Transverse colon (tissue), 4 donors: ENCODE measurements around the gene EWSR1.

Experiments used
- CTCF ChIP-seq, 5 experiments: fragments of 200-600 bp in 3 of 5; fragments of 450-650 bp in 2 of 5; sonication (generic) in 3 of 5; IDR thresholded peaks; 1 replicate in 2 of 5; 2 replicates in 3 of 5; pipeline ENCODE4 v1.5.1; 2016 to 2017; ENCODE audit warnings: antibody characterized with exemption in 5 of 5, inconsistent platforms in 3 of 5, mild to moderate bottlenecking in 2 of 5, moderate library complexity in 1 of 5
- EP300 ChIP-seq: sonication (generic); formaldehyde crosslinking; IDR thresholded peaks from one replicate; pipeline ENCODE4 v1.6.1; 2017; ENCODE audit warnings: antibody characterized with exemption, low read depth
- POLR2A ChIP-seq: fragments of 450-650 bp; IDR thresholded peaks from one replicate; pipeline ENCODE4 v1.6.1; 2016; ENCODE audit warnings: antibody characterized with exemption, mild to moderate bottlenecking, moderate library complexity
- POLR2AphosphoS5 ChIP-seq, 3 donors: sonication (generic); formaldehyde crosslinking; IDR thresholded peaks; one replicate each; pipeline ENCODE4 v1.6.1; 2016; ENCODE audit warnings: antibody characterized with exemption in 3 of 3

DNA sequence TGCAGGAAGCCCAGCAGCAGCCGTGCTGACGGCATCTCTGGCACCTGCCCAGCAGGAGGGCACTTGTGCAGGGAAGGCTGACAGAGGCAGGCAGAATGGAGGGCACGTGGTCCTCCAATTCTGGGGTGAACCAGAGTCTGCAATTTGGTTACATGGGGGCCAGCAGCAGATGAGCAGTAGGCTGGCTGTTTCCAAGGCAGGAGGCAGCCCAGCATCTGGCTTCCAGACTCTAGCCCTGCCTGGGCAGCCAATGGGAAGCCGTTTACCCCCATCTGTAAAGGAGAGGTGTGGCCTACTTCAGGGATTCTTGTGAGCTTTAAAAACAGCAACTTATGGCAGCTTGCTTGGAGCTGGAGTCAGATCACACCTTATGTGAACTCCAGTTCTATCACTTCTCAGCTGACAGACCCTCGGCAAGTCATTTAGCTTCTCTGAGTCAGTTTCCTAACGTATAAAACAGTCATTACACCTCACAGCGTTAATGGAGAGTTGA lies 75.3 kb downstream of the EWSR1 start:
- TF ChIP-seq CTCF (IDR thresholded peaks at IDR 0.05) (no peak), POLR2A (no peak), POLR2AphosphoS5 (IDR thresholded peaks at IDR 0.05) (no peak), EP300 (no peak)
